MV-4-11 (cell line): ENCODE data around the gene AUTS2.

Experiments
- DNase-seq: peaks from one replicate; lab custom pipeline; 2025; lab: John Stamatoyannopoulos, UW

AUTS2 gene

GRCh38 chr7:69599955-69600709, 1.9 kb downstream of the AUTS2 start:
- no peak for DNase-seq

- no peak for DNase-seq
These were observed 2.6 kb downstream of the AUTS2 start for GRCh38 chr7:69600710-69601519.

- DNase-seq, result no peak
These were observed 4.2 kb downstream of the AUTS2 start for GRCh38 chr7:69602522-69602921.

GRCh38 chr7:69603351-69603750, 5.1 kb downstream of the AUTS2 start:
- no peak for DNase-seq

- DNase-seq, result no peak
These were observed 5.7 kb downstream of the AUTS2 start for GRCh38 chr7:69603937-69604494.

- no peak for DNase-seq
These were observed 6.8 kb downstream of the AUTS2 start for GRCh38 chr7:69605070-69605469.

- DNase-seq, result no peak
These were observed 7.3 kb downstream of the AUTS2 start for GRCh38 chr7:69605546-69605945.

- DNase-seq, result no peak
These were observed 9.8 kb downstream of the AUTS2 start for GRCh38 chr7:69608049-69608448.

DNA sequence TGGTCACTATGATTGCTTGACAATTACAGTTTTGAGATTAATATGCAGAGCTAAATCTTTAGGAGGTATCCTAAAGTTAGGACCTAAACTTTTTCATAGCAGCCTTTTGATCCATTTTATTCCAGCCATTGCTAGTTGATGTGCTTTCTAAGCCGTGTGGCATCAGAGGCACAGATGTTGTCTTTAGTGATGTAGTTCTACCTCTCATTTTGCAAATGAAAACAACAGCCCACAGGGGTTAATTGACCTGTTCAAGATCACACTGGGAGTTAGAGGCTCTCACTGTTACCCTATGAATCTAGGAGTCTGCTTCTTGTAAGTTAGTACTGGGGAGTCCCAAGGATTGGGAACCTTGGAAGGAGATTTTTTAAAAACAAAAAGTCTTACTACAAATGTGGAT, 10.6 kb downstream of the AUTS2 start:
- no peak for DNase-seq

- DNase-seq, result no peak
These were observed 11.5 kb downstream of the AUTS2 start for GRCh38 chr7:69609541-69610373.

GRCh38 chr7:69610374-69611084, 12.3 kb downstream of the AUTS2 start:
- no peak for DNase-seq

DNA sequence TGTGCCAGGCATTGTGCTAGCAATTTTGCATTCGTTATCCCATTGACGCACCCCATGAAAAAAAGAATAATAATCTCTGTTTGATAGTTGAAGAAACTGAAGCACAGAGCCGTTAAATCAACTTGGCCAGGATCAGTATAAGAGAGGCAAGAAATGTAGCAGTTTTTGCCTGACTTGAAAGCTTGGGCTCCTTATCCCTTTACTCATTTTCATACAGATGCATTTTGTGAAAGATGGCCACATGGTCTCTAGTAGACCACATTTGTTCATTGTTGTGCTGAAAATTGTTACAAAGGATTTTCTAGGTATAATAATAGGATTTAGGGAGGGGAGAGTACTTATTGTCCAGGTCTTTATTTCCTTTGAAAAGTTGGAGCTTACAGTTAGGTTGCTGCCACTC, 14.7 kb downstream of the AUTS2 start:
- no peak for DNase-seq

- DNase-seq, result no peak
These were observed 15.6 kb downstream of the AUTS2 start for GRCh38 chr7:69613846-69614245.

- DNase-seq, result no peak
These were observed 17.4 kb downstream of the AUTS2 start for GRCh38 chr7:69615685-69616084.

DNA sequence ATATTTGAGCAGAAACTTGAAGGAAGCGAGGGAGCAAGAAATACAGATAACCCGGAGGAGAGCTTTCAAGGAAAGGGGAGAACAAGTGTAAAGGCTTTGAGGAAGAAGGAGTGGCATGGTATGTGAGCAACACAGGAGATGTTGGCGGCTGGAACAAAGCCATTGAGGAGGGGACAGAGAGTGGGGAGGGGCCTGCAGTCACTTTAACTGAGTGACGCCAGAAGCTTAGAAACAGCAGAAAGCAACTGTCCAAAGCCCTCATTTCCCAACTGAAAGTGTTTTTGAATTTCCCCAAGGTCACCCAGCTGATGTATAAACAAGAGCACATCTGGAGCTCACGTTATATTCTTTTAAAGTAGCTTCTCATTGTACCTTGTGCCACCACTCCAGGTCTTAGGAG, 19.1 kb downstream of the AUTS2 start:
- no peak for DNase-seq

DNA sequence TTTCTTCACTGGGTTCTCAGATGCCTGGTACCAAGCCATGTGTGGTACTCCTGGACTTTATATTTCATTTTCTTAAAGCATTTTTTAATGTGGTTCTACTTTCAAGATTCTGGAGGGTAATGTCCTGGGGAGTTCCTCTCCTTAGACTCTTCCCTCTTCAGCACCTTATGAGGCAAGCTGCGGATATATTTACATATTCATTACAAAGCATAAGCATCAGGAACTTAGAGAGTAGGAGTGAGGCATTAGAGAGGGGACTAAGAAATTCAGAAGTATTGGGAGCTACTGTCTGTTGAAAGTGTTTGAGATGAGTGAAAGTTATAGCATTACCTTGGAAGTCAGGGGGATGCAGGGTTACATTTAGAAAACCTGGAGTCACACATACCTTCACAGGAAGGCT, 20.8 kb downstream of the AUTS2 start:
- DNase-seq, result no peak

DNA sequence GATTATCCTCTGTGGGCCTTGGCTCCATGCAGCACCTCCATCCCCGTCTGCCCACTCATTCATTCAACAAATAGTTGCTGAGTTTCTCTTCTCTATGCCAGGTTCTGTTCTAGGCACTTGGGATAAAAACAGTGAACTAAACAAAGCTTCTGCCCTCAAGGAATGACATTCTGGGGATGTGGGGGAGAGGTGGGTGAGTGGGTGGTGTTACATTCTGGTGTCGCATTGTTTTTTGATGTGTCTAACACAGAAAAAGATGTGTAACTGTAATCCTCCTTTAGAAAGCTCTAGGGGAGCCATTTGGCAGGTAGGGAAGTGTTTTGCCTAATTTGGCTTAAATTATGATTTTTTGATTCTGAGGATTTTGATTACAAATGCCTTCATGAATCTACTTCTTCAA, 21.4 kb downstream of the AUTS2 start:
- no peak for DNase-seq

- DNase-seq, result no peak
These were observed 21.8 kb downstream of the AUTS2 start for GRCh38 chr7:69620063-69620462.

DNA sequence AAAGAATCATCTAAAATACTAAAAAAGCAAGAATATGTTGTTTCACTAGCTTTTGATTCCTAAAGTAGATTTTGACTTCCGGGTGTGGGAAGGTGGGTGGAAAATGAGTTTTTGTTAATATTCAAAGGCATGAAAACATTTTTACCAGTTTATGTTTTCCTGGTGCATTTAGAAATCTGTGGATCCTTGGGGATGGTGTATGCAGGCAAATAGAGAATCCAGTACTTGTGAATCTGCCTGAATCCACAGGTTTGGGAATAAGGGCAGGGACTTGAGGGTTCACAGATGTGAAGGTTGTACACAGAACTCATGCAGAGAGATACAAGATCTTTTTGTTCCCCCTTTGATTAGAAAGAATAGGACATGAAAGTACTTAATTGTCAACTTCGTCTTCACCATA, 22.4 kb downstream of the AUTS2 start:
- no peak for DNase-seq

DNA sequence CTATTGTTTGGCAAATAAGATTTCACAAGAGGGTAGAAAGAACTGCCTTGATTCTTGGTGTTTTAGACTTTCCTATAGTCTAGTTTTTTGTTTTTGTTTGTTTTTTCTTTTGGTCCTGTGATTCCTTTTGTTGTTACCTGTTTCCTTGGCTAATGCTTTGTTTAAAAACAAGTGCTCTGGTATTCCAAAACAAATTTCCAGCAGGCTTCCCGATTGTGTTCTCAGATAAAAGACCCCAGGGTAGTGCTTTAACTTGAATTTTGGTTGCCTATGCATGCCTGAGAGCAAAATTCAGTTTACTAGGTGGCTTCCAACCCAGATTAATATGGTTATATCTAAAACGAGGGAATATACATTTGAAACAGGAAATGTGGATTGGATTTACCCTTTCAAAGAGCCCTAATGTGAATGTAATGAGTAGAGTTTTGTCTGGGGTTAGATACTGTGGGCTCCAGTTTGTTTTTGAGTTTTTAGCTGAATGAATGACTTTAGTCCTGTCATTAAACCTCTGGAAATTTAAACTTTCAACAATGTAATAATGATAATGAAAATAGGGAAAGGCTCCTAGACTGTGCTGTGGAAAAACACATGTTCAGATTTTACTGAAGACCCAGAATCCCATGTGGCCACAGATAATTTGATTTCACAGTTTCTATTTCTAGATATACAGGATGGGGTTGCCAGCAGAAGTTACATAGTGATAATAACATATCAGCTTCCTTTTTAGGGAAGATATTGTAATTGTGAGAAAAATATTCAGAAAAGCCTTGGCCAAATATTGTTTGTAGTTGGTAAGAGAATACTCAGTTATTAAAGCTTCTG, 23.9 kb downstream of the AUTS2 start:
- no peak for DNase-seq

- DNase-seq, result no peak
These were observed 24.7 kb downstream of the AUTS2 start for GRCh38 chr7:69622960-69623359.
